T-helper 1 cell treated with Interleukin-12 subunit alpha and Interleukin-12 subunit beta and Interleukin-4 antibody, amounts not matched to agents 30 μg/mL and 1 μg/mL, for 36 hours (primary cell): ENCODE data around the gene TBXAS1.

ENCODE experiments used
- H3K27ac Mint-ChIP-seq: one replicate; pipeline ENCODE4 v1.8.0; 2021; ENCODE audit warnings: mild to moderate bottlenecking, mixed read lengths
- H3K27me3 Mint-ChIP-seq: one replicate; pipeline ENCODE4 v1.8.0; 2021; ENCODE audit warnings: low read depth, mixed read lengths
- H3K36me3 Mint-ChIP-seq: one replicate; pipeline ENCODE4 v1.8.0; 2021; ENCODE audit warnings: low read depth, mixed read lengths
- H3K4me1 Mint-ChIP-seq: one replicate; pipeline ENCODE4 v1.8.0; 2021; ENCODE audit warnings: low read depth, mixed read lengths
- H3K4me3 Mint-ChIP-seq: one replicate; pipeline ENCODE4 v1.8.0; 2021; ENCODE audit warnings: mild to moderate bottlenecking, moderate library complexity, mixed read lengths
- H3K9me3 Mint-ChIP-seq: one replicate; pipeline ENCODE4 v1.8.0; 2021; ENCODE audit warnings: mixed read lengths

The TBXAS1 gene

DNA sequence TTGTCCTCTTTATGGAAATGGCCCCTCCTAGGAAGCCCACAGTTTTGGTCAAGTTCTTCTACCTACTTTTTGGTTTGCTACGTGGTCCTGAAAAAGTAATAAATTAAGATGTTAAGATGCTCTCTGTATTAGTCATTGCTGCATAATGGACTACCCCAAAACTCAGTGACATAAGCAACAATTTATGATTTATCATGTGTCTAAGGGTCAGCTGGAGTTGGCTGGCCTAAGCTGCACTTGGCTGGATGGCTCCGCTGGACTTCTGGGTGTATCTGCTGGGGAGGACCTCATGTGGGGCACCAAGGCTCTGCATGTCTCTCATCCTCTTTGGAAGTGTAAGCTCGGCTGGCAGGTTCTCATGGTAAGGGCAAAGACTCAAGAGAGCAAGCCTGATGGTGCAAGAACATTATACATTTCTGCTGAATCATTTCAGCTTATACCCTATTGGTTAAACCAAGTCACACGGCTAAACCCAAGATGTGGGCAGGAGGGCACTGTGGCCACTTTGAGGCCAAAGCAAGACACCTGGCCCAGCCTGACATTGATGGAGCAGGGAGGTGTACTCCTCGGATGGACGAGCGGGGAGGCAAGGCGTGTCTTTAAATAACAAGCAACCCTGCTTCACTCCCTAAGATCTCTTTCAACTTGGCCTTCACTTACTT lies 47.7 kb downstream of the TBXAS1 start:
- peaks cover 3% of the 10 kb centered on the region for H3K4me1 Mint-ChIP-seq
- H3K27me3 Mint-ChIP-seq = no peaks in the 10 kb centered on the region
- H3K36me3 Mint-ChIP-seq = peaks cover 2% of the 10 kb centered on the region
- no peaks in the 10 kb centered on the region for H3K9me3 Mint-ChIP-seq
- H3K27ac Mint-ChIP-seq = no peak overlapping the region
- H3K4me3 Mint-ChIP-seq = no peak overlapping the region

DNA sequence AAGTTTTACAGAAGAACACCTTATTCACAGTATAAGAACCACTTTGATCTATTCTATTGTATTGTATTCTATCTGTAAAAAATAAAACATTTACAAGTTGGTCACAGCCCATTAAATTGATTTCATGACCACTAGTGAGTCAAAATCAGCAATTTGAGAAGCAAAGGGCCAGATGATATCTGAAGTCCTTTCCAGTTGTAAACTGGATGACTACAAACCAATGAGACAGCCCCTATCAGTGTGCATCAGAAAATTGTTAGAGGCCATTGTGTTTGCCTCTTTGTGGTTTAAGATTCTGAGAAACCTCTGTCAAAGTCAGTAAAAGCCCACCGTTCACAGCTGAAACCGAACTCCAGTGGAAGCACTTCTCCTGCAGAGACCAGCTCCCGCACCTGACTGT lies 54.8 kb downstream of the TBXAS1 start:
- Mint-ChIP-seq H3K27me3 (peaks cover 6% of the 10 kb centered on the region), H3K9me3 (no peaks in the 10 kb centered on the region), H3K4me3 (no peak overlapping the region), H3K27ac (no peak overlapping the region), H3K4me1 (no peaks in the 10 kb centered on the region), H3K36me3 (peaks cover 2% of the 10 kb centered on the region)

DNA sequence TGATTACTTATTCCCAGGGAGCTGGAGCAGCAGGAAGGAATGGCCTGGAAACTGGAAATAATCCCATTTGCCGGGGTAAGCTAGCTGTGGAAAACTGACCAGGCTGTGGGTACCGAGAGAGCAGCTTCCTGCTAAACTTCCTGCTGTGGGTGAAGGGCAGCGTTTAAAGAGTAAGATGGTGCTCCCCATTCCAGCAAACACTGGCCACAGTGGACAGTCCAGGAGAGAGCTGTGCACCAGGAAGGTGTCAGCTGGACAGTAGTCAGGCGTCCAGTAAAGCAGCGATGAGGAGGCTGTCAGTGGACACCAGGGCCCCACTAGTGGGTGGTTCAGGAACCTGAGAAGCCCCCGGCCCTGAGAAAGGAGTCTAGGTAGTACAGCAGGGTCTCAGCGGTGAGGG lies 55.4 kb downstream of the TBXAS1 start:
- Mint-ChIP-seq H3K9me3 (no peaks in the 10 kb centered on the region), H3K27me3 (peaks cover 6% of the 10 kb centered on the region), H3K27ac (no peak overlapping the region), H3K36me3 (peaks cover 2% of the 10 kb centered on the region), H3K4me1 (no peaks in the 10 kb centered on the region), H3K4me3 (no peak overlapping the region)

DNA sequence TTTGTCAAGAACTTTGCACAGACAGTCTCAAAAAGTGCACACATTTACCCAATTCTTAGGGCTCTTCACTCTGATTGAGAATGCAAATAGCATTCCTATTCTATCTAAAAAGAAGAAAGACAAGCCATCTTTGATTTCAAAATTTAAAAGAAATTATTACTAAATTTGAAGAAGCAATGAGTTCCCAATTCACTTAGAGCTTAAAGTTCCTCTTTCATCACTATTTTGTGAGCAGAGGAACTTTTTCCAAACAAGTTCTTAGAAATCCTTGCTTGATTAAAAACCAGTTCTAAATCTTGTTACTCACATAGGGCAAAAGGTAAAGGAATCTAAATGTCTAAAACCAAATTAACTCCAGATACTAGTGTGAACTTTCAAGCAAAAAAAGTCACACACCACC lies 56.4 kb downstream of the TBXAS1 start:
- H3K27ac Mint-ChIP-seq = no peak overlapping the region
- H3K9me3 Mint-ChIP-seq = no peaks in the 10 kb centered on the region
- peaks cover 6% of the 10 kb centered on the region for H3K27me3 Mint-ChIP-seq
- peaks cover 2% of the 10 kb centered on the region for H3K36me3 Mint-ChIP-seq
- no peaks in the 10 kb centered on the region for H3K4me1 Mint-ChIP-seq
- H3K4me3 Mint-ChIP-seq = no peak overlapping the region

DNA sequence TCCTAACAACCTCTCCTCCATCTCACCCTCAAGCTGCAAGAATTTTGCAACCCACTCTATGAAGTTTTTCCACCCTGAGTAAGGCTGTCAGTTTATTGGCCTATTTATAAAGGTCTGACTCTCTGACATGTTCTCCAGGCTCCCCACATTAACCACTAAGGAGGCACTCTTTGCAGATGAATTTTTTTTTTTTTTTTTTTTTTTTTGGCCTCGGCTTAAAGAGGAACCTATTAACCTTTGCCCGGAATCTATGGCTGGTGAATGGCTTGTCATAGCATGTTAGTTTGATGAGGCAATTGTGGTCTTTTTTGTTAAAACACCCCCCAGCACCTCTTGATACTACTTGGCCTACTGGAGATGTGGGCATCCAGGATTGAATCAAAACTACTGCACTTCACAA lies 57.1 kb downstream of the TBXAS1 start:
- Mint-ChIP-seq H3K27ac (no peak overlapping the region), H3K36me3 (peaks cover 2% of the 10 kb centered on the region), H3K27me3 (peaks cover 6% of the 10 kb centered on the region), H3K9me3 (no peaks in the 10 kb centered on the region), H3K4me1 (no peaks in the 10 kb centered on the region), H3K4me3 (no peak overlapping the region)

DNA sequence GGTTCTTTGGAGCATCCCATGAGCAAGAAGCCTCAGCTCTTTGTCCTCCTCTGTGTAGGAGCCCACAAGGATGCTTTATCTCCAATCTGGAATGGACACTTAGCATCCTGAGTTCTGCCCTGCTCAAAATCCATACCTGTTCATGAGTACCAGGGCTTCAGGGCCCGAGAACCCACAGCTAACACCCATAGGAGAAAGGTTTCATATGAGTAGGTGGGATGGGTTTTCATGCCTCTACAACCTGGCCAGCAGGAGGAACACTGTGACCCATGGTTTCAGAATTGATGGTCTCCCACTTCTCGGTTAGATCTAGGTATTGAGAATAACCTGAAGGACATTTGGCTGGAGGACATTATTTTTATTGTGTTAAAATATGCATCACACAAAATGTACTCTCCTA lies 57.8 kb downstream of the TBXAS1 start:
- Mint-ChIP-seq H3K27ac (no peak overlapping the region), H3K4me3 (no peak overlapping the region), H3K4me1 (no peaks in the 10 kb centered on the region), H3K27me3 (peaks cover 6% of the 10 kb centered on the region), H3K36me3 (peaks cover 2% of the 10 kb centered on the region), H3K9me3 (no peaks in the 10 kb centered on the region)

DNA sequence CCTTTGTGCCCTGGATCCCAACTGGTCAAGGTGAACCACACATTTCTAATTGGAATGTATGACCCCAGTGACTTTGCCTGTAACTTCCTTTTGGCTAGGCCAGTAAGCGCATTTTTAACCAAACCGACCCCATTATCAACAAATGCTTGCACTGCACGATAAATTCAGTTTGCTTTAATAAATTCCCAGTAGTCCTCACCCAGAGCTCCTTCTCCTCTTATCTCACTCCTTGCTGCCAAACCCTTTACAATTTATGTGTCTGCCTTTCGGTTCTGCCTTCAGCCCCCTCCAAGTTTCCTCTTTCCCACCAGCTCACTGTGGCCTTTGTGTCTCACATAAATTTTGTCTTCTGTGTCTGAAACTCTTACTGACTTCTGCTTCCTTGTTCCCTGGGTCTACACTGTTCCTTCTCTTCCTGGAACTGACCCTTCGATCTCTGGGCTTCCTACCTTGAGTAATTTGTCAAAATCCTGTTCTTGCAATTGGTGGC lies 59.0 kb downstream of the TBXAS1 start:
- Mint-ChIP-seq H3K4me1 (no peaks in the 10 kb centered on the region), H3K9me3 (no peaks in the 10 kb centered on the region), H3K27ac (no peak overlapping the region), H3K36me3 (peaks cover 2% of the 10 kb centered on the region), H3K27me3 (peaks cover 6% of the 10 kb centered on the region), H3K4me3 (no peak overlapping the region)

DNA sequence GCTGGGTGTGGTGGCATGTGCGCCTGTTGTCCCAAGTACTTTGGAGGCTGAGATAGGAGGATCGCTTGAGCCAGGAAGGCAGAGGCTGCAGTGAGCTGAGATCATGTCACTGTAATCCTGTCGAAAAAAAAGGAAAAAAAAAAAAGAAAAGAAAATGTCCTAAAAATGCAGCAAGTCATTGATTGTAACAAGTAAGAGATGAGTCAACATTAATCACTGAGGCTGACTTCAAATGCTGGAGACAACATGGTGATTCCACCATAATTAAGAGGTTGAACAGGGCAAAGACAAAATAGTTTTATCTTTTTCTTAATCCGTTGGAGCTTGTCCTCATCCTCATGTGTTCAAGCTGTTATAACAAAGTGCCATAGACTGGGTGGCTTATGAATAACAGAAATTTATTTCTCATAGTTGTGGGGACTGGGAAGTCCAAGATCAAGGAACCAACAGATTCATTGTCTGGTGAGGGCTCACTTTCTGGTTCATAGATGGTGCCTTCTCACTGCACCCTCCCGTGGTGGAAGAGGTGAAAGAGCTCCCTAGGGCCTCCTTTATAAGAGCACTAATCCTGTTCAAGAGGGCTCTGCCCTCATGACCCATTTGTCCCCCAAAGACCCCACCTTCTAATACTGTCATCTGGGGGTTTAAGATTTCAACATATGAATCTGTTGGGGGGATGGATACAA lies 60.3 kb downstream of the TBXAS1 start:
- Mint-ChIP-seq H3K36me3 (peaks cover 2% of the 10 kb centered on the region), H3K27me3 (no peaks in the 10 kb centered on the region), H3K4me3 (no peak overlapping the region), H3K4me1 (no peaks in the 10 kb centered on the region), H3K27ac (no peak overlapping the region), H3K9me3 (no peaks in the 10 kb centered on the region)

DNA sequence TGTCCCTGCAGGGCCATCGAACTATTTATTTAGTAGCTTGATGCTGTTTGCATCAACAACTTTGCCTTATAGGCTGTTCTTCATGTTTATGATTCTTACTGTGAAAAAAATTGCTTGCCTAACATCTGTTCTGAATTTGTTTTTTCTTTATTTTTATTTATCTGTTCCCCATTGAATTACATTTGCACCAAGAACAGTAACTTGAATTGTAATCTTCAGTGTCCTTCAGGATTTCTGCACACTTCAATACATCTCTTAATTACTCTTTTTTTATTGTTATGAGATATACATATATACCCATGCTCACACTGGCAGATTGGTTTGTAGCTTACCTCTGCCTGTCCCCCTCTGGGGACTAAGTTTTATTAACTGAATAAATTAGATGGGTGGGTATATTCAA lies 64.4 kb downstream of the TBXAS1 start:
- peaks cover 4% of the 10 kb centered on the region for H3K4me1 Mint-ChIP-seq
- peaks cover 6% of the 10 kb centered on the region for H3K27me3 Mint-ChIP-seq
- no peak overlapping the region for H3K4me3 Mint-ChIP-seq
- H3K9me3 Mint-ChIP-seq = no peaks in the 10 kb centered on the region
- H3K27ac Mint-ChIP-seq = no peak overlapping the region
- peaks cover 2% of the 10 kb centered on the region for H3K36me3 Mint-ChIP-seq

DNA sequence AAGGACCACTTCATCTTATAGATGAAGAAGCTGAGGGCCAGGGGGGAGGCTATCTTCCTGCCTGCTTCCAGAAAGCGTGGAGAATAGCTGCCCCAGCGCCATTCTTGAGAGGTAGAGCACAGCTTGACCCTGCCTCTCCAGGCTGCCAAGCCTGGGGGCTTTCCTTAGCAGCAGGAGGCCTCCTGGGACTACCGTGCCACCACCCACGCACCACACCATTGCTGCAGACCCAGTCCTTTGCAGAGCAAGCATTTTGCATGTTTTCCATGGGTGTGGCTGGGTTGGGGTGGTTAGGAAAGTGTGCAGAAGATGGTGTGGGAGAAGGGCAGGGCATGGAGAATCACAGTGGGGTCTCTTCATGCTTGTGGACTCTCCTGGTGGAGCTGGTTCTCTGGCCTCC lies 64.9 kb downstream of the TBXAS1 start:
- Mint-ChIP-seq H3K4me3 (no peak overlapping the region), H3K9me3 (no peaks in the 10 kb centered on the region), H3K27me3 (peaks cover 9% of the 10 kb centered on the region), H3K4me1 (peaks cover 4% of the 10 kb centered on the region), H3K36me3 (no peaks in the 10 kb centered on the region), H3K27ac (no peak overlapping the region)

DNA sequence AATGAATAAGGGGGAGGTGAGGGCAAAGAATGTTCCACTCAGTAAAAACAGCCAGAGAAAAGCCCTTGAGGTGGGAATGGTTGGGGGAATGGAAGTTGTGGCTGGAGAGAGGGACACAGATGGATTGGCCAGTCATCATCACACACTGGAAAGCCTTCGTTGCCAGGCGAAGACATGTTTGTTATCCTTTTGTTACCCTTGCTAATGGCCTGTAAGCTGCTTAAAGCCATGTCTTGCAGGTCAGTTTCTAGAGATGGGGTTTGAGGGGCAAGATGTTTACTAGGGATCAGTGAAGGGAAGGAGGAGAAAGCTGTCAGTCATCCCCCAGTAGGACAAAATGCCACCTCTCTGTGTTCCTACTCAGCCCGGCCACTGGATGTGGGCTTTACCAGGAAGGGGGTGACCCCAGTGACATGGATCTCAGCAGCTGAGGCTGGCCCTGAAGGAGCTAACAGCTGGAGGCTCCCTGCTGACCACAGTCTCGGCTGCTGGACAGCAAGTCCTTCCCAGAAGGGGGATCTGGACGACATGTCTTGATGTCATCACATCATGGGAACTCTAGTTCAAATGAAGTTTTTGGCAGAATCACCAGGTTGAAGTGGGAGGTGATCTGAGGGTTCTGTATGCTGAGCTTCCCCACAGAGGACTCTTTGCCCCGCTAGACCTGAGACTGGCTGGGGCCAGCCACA lies 66.2 kb downstream of the TBXAS1 start:
- Mint-ChIP-seq H3K9me3 (no peaks in the 10 kb centered on the region), H3K4me1 (peaks cover 4% of the 10 kb centered on the region), H3K36me3 (no peaks in the 10 kb centered on the region), H3K27me3 (peaks cover 10% of the 10 kb centered on the region), H3K4me3 (no peak overlapping the region), H3K27ac (no peak overlapping the region)

DNA sequence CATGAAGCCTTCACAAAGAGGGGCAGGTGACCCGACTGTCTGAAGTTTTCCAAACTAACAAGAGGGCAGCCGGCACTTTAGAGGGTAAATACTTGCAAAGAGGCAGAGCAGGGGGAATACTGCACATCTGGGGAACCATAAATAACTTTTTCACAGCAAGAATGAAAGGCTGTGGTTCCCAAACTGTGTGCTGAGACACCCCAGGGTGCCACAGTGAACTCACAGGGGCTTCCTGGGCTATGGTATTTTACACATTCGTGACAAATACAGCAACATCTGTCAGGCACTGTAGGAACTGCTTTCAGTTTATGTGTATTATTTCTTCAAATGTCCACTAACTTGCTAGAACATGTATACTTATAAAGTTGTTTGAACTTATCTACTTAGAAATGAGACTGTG lies 67.2 kb downstream of the TBXAS1 start:
- H3K4me3 Mint-ChIP-seq = no peak overlapping the region
- H3K27ac Mint-ChIP-seq = no peak overlapping the region
- H3K27me3 Mint-ChIP-seq = peaks cover 10% of the 10 kb centered on the region
- no peaks in the 10 kb centered on the region for H3K36me3 Mint-ChIP-seq
- H3K4me1 Mint-ChIP-seq = peaks cover 4% of the 10 kb centered on the region
- no peaks in the 10 kb centered on the region for H3K9me3 Mint-ChIP-seq

DNA sequence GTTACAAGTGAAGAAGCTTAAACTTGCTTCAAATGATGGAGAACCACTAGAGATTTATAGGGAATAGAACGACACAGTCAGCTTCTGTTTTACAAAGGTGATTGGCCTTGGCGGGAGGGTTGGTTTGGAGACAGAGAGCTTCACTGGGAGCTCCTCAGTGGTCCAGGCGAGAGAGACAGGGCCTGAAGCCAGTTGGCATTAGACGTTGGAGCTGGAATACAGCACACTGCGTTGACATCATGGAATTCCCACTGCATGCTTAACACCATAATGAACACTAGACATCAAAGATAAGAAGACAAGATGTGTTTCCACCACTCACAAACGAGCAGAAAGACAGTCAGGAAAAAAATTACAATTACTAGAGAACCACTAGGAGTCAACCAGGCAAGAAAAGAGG lies 67.8 kb downstream of the TBXAS1 start:
- Mint-ChIP-seq H3K27me3 (peaks cover 10% of the 10 kb centered on the region), H3K9me3 (no peaks in the 10 kb centered on the region), H3K36me3 (no peaks in the 10 kb centered on the region), H3K27ac (no peak overlapping the region), H3K4me1 (peaks cover 4% of the 10 kb centered on the region), H3K4me3 (no peak overlapping the region)

DNA sequence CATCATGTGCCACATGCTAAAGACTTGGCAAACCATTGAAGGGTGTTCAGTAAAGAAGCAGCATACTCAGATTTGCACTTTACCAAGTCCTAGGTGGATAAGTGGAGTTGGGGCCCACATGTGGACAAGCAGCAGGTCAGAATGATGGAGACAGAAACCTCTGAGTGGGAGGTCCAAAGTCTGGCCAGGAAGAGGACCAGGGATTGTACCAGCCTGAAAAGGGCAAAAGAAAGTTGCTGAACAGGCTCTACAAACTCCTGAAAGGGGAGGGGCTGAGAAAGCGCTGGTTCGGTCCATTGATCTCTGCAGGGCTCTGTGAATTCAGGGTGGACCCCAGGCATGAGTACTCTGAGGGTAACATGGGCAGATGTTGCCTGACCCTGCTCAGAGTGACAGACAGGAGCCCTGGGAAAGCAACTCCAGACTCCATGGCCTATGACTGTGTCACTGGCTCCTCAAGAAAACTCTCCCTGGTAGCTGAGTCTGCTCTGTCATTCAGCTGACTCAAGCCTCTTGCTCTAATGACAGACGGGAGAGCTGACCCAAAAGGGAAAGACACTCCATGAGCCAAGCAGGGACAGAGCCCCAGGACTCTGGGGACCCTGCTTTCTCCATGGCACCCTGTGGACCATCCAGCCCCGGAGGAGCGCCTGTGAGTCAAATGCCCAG lies 68.5 kb downstream of the TBXAS1 start:
- Mint-ChIP-seq H3K36me3 (no peaks in the 10 kb centered on the region), H3K9me3 (no peaks in the 10 kb centered on the region), H3K27ac (no peak overlapping the region), H3K4me3 (no peak overlapping the region), H3K4me1 (peaks cover 4% of the 10 kb centered on the region), H3K27me3 (peaks cover 10% of the 10 kb centered on the region)
